ENCODE measurements around the gene XIRP1.

The XIRP1 gene

DNA sequence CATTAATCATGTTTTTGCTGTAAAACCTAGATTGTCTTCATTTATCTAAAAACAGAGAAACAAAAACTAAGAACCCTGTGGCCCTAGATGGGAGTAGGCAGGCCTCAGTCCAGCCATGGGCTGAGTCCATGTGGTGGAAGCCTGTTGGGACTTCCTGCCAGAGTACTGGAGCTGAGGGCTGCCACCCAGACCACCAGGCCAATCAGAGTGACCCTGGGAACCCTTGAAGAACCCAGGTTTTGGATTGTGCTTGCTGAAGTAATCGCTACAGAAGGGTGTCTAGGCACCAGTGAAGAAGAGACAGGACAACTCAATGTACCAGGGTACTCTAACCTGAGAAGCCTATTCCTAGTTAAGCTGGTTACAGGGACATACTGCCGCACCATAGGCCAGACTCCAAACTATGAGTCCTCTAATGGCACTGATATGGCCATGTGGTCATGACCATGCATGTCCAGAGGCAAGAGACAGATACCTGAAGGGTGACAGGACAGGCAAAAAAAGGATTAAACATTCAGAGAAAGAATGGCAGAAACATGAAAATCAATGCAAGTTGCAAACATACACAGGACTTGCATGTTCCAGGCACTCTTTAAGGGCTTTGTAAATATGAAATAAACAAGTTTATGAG is 51.9 kb downstream of the XIRP1 start:
- no peaks in the 10 kb centered on the region for H3K4me1 ChIP-seq (ENCODE audit: low read length)
- TF ChIP-seq CTCF (IDR thresholded peaks at IDR 0.05; ENCODE audit: low read length) (no peak), EZH2phosphoT487 (IDR thresholded peaks at IDR 0.05; ENCODE audit: low read length) (no peak), EZH2 (optimal IDR thresholded peaks at IDR 0.05; ENCODE audit: low read depth, low read length) (no peak)
- no peaks in the 10 kb centered on the region for H3F3A ChIP-seq (ENCODE audit: insufficient read depth, low read length)
- H3K9me2 ChIP-seq (replicated peaks; ENCODE audit: insufficient read depth, low read length), result no peaks in the 10 kb centered on the region
- H4K20me1 ChIP-seq (ENCODE audit: insufficient read depth, low read length), result no peaks in the 10 kb centered on the region
- DNase-seq, result no peak
- H3K4me2 ChIP-seq (ENCODE audit: low read depth, low read length), result no peak overlapping the region
- H3K27me3 ChIP-seq (replicated peaks; ENCODE audit: insufficient read depth, low read length), result no peaks in the 10 kb centered on the region
- H3K27ac ChIP-seq (ENCODE audit: low read length), result no peak overlapping the region
- 0 out of 2 replicates have a peak, but pooled peaks cover 2% of the 10 kb centered on the region for H3K36me3 ChIP-seq (replicated peaks; ENCODE audit: insufficient read depth, low read length)
- H2AFZ ChIP-seq (ENCODE audit: low read length), result no peak overlapping the region
- no peak overlapping the region for H3K4me3 ChIP-seq (ENCODE audit: low read length)
- H3K9me3 ChIP-seq (replicated peaks; ENCODE audit: insufficient read depth, low read length), result no peaks in the 10 kb centered on the region
- no peak overlapping the region for H3K9ac ChIP-seq (ENCODE audit: low read length)
- no peaks in the 10 kb centered on the region for H3K79me2 ChIP-seq (ENCODE audit: low read length)

DNA sequence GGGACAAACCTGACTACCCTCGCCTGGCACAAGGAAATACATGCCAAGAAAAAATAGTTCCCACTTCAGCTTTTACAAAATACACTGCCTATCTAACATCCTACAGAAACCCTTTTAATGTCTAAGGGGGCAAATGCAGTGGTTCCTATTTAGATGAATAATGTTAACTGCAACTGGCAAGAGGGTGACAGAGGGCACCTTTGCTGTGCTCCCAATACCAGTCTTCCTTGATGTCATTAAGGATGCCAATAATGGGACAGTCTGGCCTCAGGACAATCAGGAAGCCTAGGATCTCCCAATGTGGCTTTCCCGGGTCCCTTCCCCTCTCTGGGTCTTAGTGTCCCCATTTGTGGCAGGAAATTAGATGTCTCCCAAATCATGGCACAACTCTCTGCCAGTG is 53.0 kb downstream of the XIRP1 start:
- Histone ChIP-seq H3K27me3 (replicated peaks; ENCODE audit: insufficient read depth, low read length) (no peaks in the 10 kb centered on the region), H3K27ac (ENCODE audit: low read length) (no peak overlapping the region), H3K36me3 (replicated peaks; ENCODE audit: insufficient read depth, low read length) (0 out of 2 replicates have a peak, but pooled peaks cover 2% of the 10 kb centered on the region), H3K4me3 (ENCODE audit: low read length) (no peak overlapping the region), H3K4me2 (ENCODE audit: low read depth, low read length) (no peak overlapping the region), H3F3A (ENCODE audit: insufficient read depth, low read length) (no peaks in the 10 kb centered on the region), H2AFZ (ENCODE audit: low read length) (no peak overlapping the region), H3K79me2 (ENCODE audit: low read length) (no peaks in the 10 kb centered on the region), H4K20me1 (ENCODE audit: insufficient read depth, low read length) (no peaks in the 10 kb centered on the region), H3K9ac (ENCODE audit: low read length) (no peak overlapping the region), H3K9me2 (replicated peaks; ENCODE audit: insufficient read depth, low read length) (no peaks in the 10 kb centered on the region), H3K9me3 (replicated peaks; ENCODE audit: insufficient read depth, low read length) (no peaks in the 10 kb centered on the region), H3K4me1 (ENCODE audit: low read length) (no peaks in the 10 kb centered on the region)
- no peak for TF ChIP-seq CTCF (IDR thresholded peaks at IDR 0.05; ENCODE audit: low read length)
- TF ChIP-seq EZH2phosphoT487 (IDR thresholded peaks at IDR 0.05; ENCODE audit: low read length), result no peak
- TF ChIP-seq EZH2 (optimal IDR thresholded peaks at IDR 0.05; ENCODE audit: low read depth, low read length), result no peak
- no peak for DNase-seq

- Histone ChIP-seq H3K4me2 (ENCODE audit: low read depth, low read length) (no peak overlapping the region), H3K9ac (ENCODE audit: low read length) (no peak overlapping the region), H3K4me1 (ENCODE audit: low read length) (no peaks in the 10 kb centered on the region), H4K20me1 (ENCODE audit: insufficient read depth, low read length) (no peaks in the 10 kb centered on the region), H3K9me3 (replicated peaks; ENCODE audit: insufficient read depth, low read length) (no peaks in the 10 kb centered on the region), H3K9me2 (replicated peaks; ENCODE audit: insufficient read depth, low read length) (no peaks in the 10 kb centered on the region), H3K4me3 (ENCODE audit: low read length) (no peak overlapping the region), H2AFZ (ENCODE audit: low read length) (no peak overlapping the region), H3K27me3 (replicated peaks; ENCODE audit: insufficient read depth, low read length) (no peaks in the 10 kb centered on the region), H3K79me2 (ENCODE audit: low read length) (no peaks in the 10 kb centered on the region), H3K36me3 (replicated peaks; ENCODE audit: insufficient read depth, low read length) (0 out of 2 replicates have a peak, but pooled peaks cover 2% of the 10 kb centered on the region), H3F3A (ENCODE audit: insufficient read depth, low read length) (no peaks in the 10 kb centered on the region), H3K27ac (ENCODE audit: low read length) (no peak overlapping the region)
- DNase-seq, result no peak
- TF ChIP-seq CTCF (IDR thresholded peaks at IDR 0.05; ENCODE audit: low read length) (no peak), EZH2 (optimal IDR thresholded peaks at IDR 0.05; ENCODE audit: low read depth, low read length) (no peak), EZH2phosphoT487 (IDR thresholded peaks at IDR 0.05; ENCODE audit: low read length) (no peak)
Observed at GRCh38 chr3:39138804-39139415, 53.5 kb downstream of the XIRP1 start.

Data from MM.1S (cell line).